IMR-90 (cell line): ENCODE data around the gene NPNT. TPM values are rescaled to one million over a fixed set of nuclear protein-coding genes. Genes with fewer than 3 reads are reported as not detected.

Source experiments
- ATAC-seq: fragments of 200-7000 bp; cut with Tn5 transposase; 2 replicates; pipeline ENCODE4 v1.9.1; 2020; ENCODE audit warnings: low read depth, mild to moderate bottlenecking, moderate library complexity
- BruUV-seq: library from RNA; stranded (reverse); fragments of 400-500 nt; replicated peaks from 2 replicates; lab custom pipeline; 2021; lab: Mats Ljungman, UMichigan
- CTCF ChIA-PET: fragments of 300-600 bp; formaldehyde crosslinking; extraction: SDS; loops from one replicate; lab custom pipeline; 2021; ENCODE audit warnings: antibody characterized with exemption; lab: Yijun Ruan, JAX
- POLR2A ChIA-PET: fragments of 300-600 bp; sonication (Branson Sonifier 250); formaldehyde crosslinking; loops from one replicate; lab custom pipeline; 2022; ENCODE audit warnings: antibody characterized with exemption; ENCODE audit not compliant: unreplicated experiment; lab: Charles Lee
- DNase-seq: peaks from one replicate; pipeline ENCODE4 v3.0.0; 2013
- H2AFZ ChIP-seq: replicated peaks from 2 replicates; pipeline ENCODE3; 2013; ENCODE audit warnings: low read length, mild to moderate bottlenecking; ENCODE audit not compliant: poor library complexity
- H2AK5ac ChIP-seq: 2 replicates; pipeline ENCODE4 v1.6.1; 2013; ENCODE audit warnings: low read depth, low read length, inconsistent platforms
- H2AK9ac ChIP-seq: replicated peaks from 2 replicates; pipeline ENCODE3; 2013; ENCODE audit warnings: mild to moderate bottlenecking, low read depth, low read length, moderate library complexity; ENCODE audit not compliant: poor library complexity
- H2BK120ac ChIP-seq: 2 replicates; pipeline ENCODE4 v1.6.1; 2013; ENCODE audit warnings: low read depth, low read length, inconsistent platforms
- H2BK15ac ChIP-seq: 3 replicates; pipeline ENCODE4 v1.6.1; 2013; ENCODE audit warnings: low read depth, low read length, inconsistent platforms
- H2BK20ac ChIP-seq: 2 replicates; pipeline ENCODE4 v1.6.1; 2013; ENCODE audit warnings: low read depth, mild to moderate bottlenecking, inconsistent platforms, low read length, moderate library complexity
- H2BK5ac ChIP-seq: 2 replicates; pipeline ENCODE4 v1.6.1; 2013; ENCODE audit warnings: mild to moderate bottlenecking, low read depth, low read length, inconsistent platforms; ENCODE audit not compliant: poor library complexity, severe bottlenecking
- H3K14ac ChIP-seq: replicated peaks from 2 replicates; pipeline ENCODE4 v1.6.1; 2013; ENCODE audit warnings: low read depth, low read length, inconsistent platforms
- H3K18ac ChIP-seq: 2 replicates; pipeline ENCODE4 v1.6.1; 2013; ENCODE audit warnings: low read depth, low read length, control low read depth
- H3K23ac ChIP-seq: 2 replicates; pipeline ENCODE4 v1.6.1; 2013; ENCODE audit warnings: low read depth, low read length, inconsistent platforms
- H3K27ac ChIP-seq: 2 replicates; pipeline ENCODE4 v1.5.1; 2013; ENCODE audit warnings: mild to moderate bottlenecking, control low read depth, low read length; ENCODE audit not compliant: insufficient read depth
- H3K27me3 ChIP-seq: 2 replicates; pipeline ENCODE4 v1.6.1; 2013; ENCODE audit warnings: low read length; ENCODE audit not compliant: control insufficient read depth, insufficient read depth
- H3K36me3 ChIP-seq: 2 replicates; pipeline ENCODE4 v1.6.1; 2013; ENCODE audit warnings: low read length, mixed read lengths; ENCODE audit not compliant: control insufficient read depth, insufficient read depth
- H3K4ac ChIP-seq: 2 replicates; pipeline ENCODE4 v1.6.1; 2013; ENCODE audit warnings: low read depth, low read length, inconsistent platforms
- H3K4me1 ChIP-seq: 2 replicates; pipeline ENCODE4 v1.6.1; 2013; ENCODE audit warnings: low read length, mixed read lengths; ENCODE audit not compliant: control insufficient read depth, insufficient read depth
- H3K4me2 ChIP-seq: 2 replicates; pipeline ENCODE4 v1.6.1; 2013; ENCODE audit warnings: low read depth, mild to moderate bottlenecking, control low read depth, low read length, moderate library complexity
- H3K4me3 ChIP-seq: 2 replicates; pipeline ENCODE4 v1.5.1; 2013; ENCODE audit warnings: low read depth, mild to moderate bottlenecking, control low read depth, low read length, moderate library complexity; ENCODE audit not compliant: insufficient read depth
- H3K56ac ChIP-seq: 2 replicates; pipeline ENCODE4 v1.6.1; 2013; ENCODE audit warnings: low read length, inconsistent platforms; ENCODE audit not compliant: insufficient read depth; ENCODE audit errors: extremely low read depth
- H3K79me1 ChIP-seq, 2 experiments: 2 replicates each; pipeline ENCODE4 v1.6.1; 2013; ENCODE audit warnings: low read length in 2 of 2, inconsistent platforms in 1 of 2, low read depth in 1 of 2
- H3K9ac ChIP-seq: 2 replicates; pipeline ENCODE4 v1.6.1; 2013; ENCODE audit warnings: low read depth, low read length, control low read depth
- H3K9me1 ChIP-seq: 2 replicates; pipeline ENCODE4 v1.6.1; 2013; ENCODE audit warnings: low read length, inconsistent platforms; ENCODE audit not compliant: insufficient read depth
- H3K9me3 ChIP-seq: 2 replicates; pipeline ENCODE4 v1.6.1; 2013; ENCODE audit warnings: low read length; ENCODE audit not compliant: control insufficient read depth, insufficient read depth
- H4K20me1 ChIP-seq: 2 replicates; pipeline ENCODE4 v1.6.1; 2013; ENCODE audit warnings: low read length, inconsistent platforms; ENCODE audit not compliant: insufficient read depth
- H4K5ac ChIP-seq: 2 replicates; pipeline ENCODE4 v1.6.1; 2013; ENCODE audit warnings: mild to moderate bottlenecking, low read depth, low read length, control low read depth
- H4K8ac ChIP-seq, 2 experiments: 2 replicates each; pipeline ENCODE4 v1.6.1; 2013; ENCODE audit warnings: low read depth in 2 of 2, low read length in 2 of 2, control low read depth in 1 of 2, inconsistent platforms in 1 of 2
- H4K91ac ChIP-seq: 2 replicates; pipeline ENCODE4 v1.6.1; 2013; ENCODE audit warnings: low read depth, low read length, inconsistent platforms; ENCODE audit not compliant: insufficient read depth
- BHLHE40 ChIP-seq: fragments of 150-350 bp; IDR thresholded peaks from 2 replicates; pipeline ENCODE4 v1.6.1; 2016; ENCODE audit warnings: mild to moderate bottlenecking, low read depth, low read length
- CEBPB ChIP-seq: IDR thresholded peaks from 2 replicates; pipeline ENCODE4 v1.6.1; 2012; ENCODE audit warnings: low read depth, low read length, improper control_type of control experiment
- CHD1 ChIP-seq: IDR thresholded peaks from 2 replicates; pipeline ENCODE4 v1.6.1; 2012; ENCODE audit warnings: low read depth, low read length, improper control_type of control experiment
- FOS ChIP-seq: fragments of 150-350 bp; IDR thresholded peaks from 2 replicates; pipeline ENCODE4 v1.6.1; 2016; ENCODE audit warnings: low read depth, low read length
- MAFK ChIP-seq: IDR thresholded peaks from 2 replicates; pipeline ENCODE4 v1.6.1; 2012; ENCODE audit warnings: low read depth, low read length, improper control_type of control experiment
- MXI1 ChIP-seq: IDR thresholded peaks from 2 replicates; pipeline ENCODE4 v1.6.1; 2012; ENCODE audit warnings: low read depth, mild to moderate bottlenecking, low read length, moderate library complexity, borderline replicate concordance
- NFE2L2 ChIP-seq: fragments of 150-350 bp; IDR thresholded peaks from 2 replicates; pipeline ENCODE4 v1.6.1; 2016; ENCODE audit warnings: low read depth, mild to moderate bottlenecking, low read length
- POLR2A ChIP-seq: IDR thresholded peaks from 2 replicates; pipeline ENCODE4 v1.6.1; 2012; ENCODE audit warnings: mild to moderate bottlenecking, low read depth, low read length
- RAD21 ChIP-seq: IDR thresholded peaks from 2 replicates; pipeline ENCODE4 v1.6.1; 2012; ENCODE audit warnings: low read length, improper control_type of control experiment
- RCOR1 ChIP-seq: IDR thresholded peaks from 2 replicates; pipeline ENCODE4 v1.6.1; 2012; ENCODE audit warnings: mild to moderate bottlenecking, low read length, improper control_type of control experiment; ENCODE audit not compliant: insufficient replicate concordance
- RFX5 ChIP-seq: IDR thresholded peaks from 2 replicates; pipeline ENCODE4 v1.8.0; 2012; ENCODE audit warnings: low read depth, mild to moderate bottlenecking, low read length, moderate library complexity
- SMC3 ChIP-seq: fragments of 150-350 bp; IDR thresholded peaks from 2 replicates; pipeline ENCODE4 v1.6.1; 2016; ENCODE audit warnings: low read depth, mild to moderate bottlenecking, antibody characterized with exemption, low read length, moderate library complexity
- WGBS, 2 experiments: methylation state at CpG; one replicate each; pipeline versions ENCODE4 v1.1.5 to v1.1.7; 2013; ENCODE audit warnings: missing lambda C conversion rate in 2 of 2; ENCODE audit not compliant: insufficient read length in 1 of 2; ENCODE audit errors: extremely low coverage in 2 of 2; 5-methylcytosine and 5-hydroxymethylcytosine counted together
- dilution Hi-C: fragments of 300-500 bp; cut with HindIII; formaldehyde crosslinking; loops from one replicate; pipeline ENCODE4 v1.14.3; 2018; ENCODE audit warnings: low sequenced_read_pairs; ENCODE audit not compliant: unreplicated experiment
- in situ Hi-C: fragments of 300-500 bp; cut with MboI; formaldehyde crosslinking; loops from 3 replicates; pipeline ENCODE4 v1.14.3; 2019; ENCODE audit warnings: low sequenced_read_pairs, inconsistent platforms, mixed read lengths
- intact Hi-C: fragments of 100-400 bp; cut with micrococcal nuclease; formaldehyde crosslinking; loops from 2 replicates; pipeline ENCODE4 v1.10.0; 2022
- polyA plus RNA-seq, 3 experiments: library from polyadenylated mRNA; depleted of rRNA; stranded (reverse); fragments of >200 nt; gene quantifications; 2 replicates each; pipeline ENCODE4 v1.2.3, GENCODE V29; 2012; ENCODE audit warnings: low replicate concordance in 1 of 3
- total RNA-seq: library from RNA; depleted of rRNA; stranded (reverse); fragments of >200 nt; gene quantifications from 2 replicates; pipeline ENCODE4 v1.2.3, GENCODE V29; 2012
- TF ChIP-seq, protein P1 (sequence below): fragments of 150-350 bp; IDR thresholded peaks from 2 replicates; pipeline ENCODE4 v1.6.1; 2017; ENCODE audit warnings: mild to moderate bottlenecking, antibody characterized with exemption, low read length, low read depth
- TF ChIP-seq, protein P2 (sequence below): conservative IDR thresholded peaks from 2 replicates; pipeline ENCODE4 v1.5.1; 2012; ENCODE audit warnings: mild to moderate bottlenecking, low read depth, low read length, improper control_type of control experiment
- TF ChIP-seq, protein P3 (sequence below): fragments of 150-350 bp; IDR thresholded peaks from 2 replicates; pipeline ENCODE4 v1.6.1; 2016; ENCODE audit warnings: low read depth, mild to moderate bottlenecking, low read length, moderate library complexity, borderline replicate concordance

The NPNT gene
- total and polyA plus RNA-seq, 2 of the 4 experiments (the other 2 are of a cell fraction) = not detected

DNA sequence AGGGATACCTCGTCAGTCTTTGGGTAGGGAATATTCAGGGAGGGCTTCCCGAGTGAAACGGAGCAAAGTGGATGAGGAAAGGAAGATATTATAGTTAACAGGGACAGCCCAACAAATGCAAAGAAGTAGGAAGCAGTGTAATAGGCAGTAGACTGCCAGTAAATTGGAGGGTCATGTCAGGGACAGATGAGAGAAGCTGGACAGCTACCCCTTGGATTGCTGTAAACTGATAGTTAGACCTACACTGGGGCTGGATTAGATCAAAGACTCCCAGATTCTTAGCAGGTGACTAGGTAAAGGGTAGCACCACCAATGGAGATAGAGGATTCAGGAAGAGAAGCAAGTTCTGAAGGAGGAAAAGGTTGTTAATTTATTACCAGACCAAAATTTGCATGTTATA is 48.0 kb downstream of the NPNT start:
- H3K79me1 ChIP-seq = no peaks in the 10 kb centered on the region
- no CpG with 5 or more reads among the region's 3 CpGs for WGBS, 2 experiments
- no peak overlapping the region for H4K5ac ChIP-seq
- no peaks in the 10 kb centered on the region for H4K20me1 ChIP-seq
- no peaks in the 10 kb centered on the region for H3K9me3 ChIP-seq
- H3K23ac ChIP-seq = no peak overlapping the region
- H3K36me3 ChIP-seq = no peaks in the 10 kb centered on the region
- no peak overlapping the region for H2BK15ac ChIP-seq
- no peak overlapping the region for H2BK120ac ChIP-seq
- H3K27me3 ChIP-seq = no peaks in the 10 kb centered on the region
- H3K9me1 ChIP-seq = no peaks in the 10 kb centered on the region
- TF ChIP-seq BHLHE40 (no peak), MXI1 (no peak), MAFK (no peak), CEBPB (no peak), RFX5 (no peak), RAD21 (no peak), CHD1 (no peak), NFE2L2 (no peak), FOS (no peak), POLR2A (no peak), SMC3 (no peak), RCOR1 (no peak)
- TF ChIP-seq, protein P1, sequence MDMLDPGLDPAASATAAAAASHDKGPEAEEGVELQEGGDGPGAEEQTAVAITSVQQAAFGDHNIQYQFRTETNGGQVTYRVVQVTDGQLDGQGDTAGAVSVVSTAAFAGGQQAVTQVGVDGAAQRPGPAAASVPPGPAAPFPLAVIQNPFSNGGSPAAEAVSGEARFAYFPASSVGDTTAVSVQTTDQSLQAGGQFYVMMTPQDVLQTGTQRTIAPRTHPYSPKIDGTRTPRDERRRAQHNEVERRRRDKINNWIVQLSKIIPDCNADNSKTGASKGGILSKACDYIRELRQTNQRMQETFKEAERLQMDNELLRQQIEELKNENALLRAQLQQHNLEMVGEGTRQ = no peak
- TF ChIP-seq, protein P2, sequence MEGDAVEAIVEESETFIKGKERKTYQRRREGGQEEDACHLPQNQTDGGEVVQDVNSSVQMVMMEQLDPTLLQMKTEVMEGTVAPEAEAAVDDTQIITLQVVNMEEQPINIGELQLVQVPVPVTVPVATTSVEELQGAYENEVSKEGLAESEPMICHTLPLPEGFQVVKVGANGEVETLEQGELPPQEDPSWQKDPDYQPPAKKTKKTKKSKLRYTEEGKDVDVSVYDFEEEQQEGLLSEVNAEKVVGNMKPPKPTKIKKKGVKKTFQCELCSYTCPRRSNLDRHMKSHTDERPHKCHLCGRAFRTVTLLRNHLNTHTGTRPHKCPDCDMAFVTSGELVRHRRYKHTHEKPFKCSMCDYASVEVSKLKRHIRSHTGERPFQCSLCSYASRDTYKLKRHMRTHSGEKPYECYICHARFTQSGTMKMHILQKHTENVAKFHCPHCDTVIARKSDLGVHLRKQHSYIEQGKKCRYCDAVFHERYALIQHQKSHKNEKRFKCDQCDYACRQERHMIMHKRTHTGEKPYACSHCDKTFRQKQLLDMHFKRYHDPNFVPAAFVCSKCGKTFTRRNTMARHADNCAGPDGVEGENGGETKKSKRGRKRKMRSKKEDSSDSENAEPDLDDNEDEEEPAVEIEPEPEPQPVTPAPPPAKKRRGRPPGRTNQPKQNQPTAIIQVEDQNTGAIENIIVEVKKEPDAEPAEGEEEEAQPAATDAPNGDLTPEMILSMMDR = no peak
- TF ChIP-seq, protein P3, sequence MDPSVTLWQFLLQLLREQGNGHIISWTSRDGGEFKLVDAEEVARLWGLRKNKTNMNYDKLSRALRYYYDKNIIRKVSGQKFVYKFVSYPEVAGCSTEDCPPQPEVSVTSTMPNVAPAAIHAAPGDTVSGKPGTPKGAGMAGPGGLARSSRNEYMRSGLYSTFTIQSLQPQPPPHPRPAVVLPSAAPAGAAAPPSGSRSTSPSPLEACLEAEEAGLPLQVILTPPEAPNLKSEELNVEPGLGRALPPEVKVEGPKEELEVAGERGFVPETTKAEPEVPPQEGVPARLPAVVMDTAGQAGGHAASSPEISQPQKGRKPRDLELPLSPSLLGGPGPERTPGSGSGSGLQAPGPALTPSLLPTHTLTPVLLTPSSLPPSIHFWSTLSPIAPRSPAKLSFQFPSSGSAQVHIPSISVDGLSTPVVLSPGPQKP = no peak
- in situ Hi-C loops (no loop called here), dilution Hi-C loops (no loop called here), intact Hi-C loops (no loop called here)
- no peak overlapping the region for H3K9ac ChIP-seq
- no peaks in the 10 kb centered on the region for H3K4me1 ChIP-seq
- no peak overlapping the region for H4K8ac ChIP-seq
- H3K4ac ChIP-seq = no peak overlapping the region
- H3K4me2 ChIP-seq = no peak overlapping the region
- no peak overlapping the region for H2BK5ac ChIP-seq
- no peak overlapping the region for H4K91ac ChIP-seq
- no peak overlapping the region for H3K56ac ChIP-seq
- ATAC-seq (no peak), DNase-seq (no peak)
- POLR2A ChIA-PET = no interaction called here
- no peak overlapping the region for H3K27ac ChIP-seq
- CTCF ChIA-PET = no interaction called here
- H2AK9ac ChIP-seq = no peak overlapping the region
- H3K14ac ChIP-seq = no peak overlapping the region
- H3K18ac ChIP-seq = no peak overlapping the region
- H2BK20ac ChIP-seq = no peak overlapping the region
- H3K4me3 ChIP-seq = no peak overlapping the region
- no TSS peak for BruUV-seq
- H2AFZ ChIP-seq = no peak overlapping the region
- H2AK5ac ChIP-seq = no peak overlapping the region
